Kidney (tissue), 14 donors: Measurements from ENCODE around the gene RFTN2. TPM values are rescaled to one million over a fixed set of nuclear protein-coding genes. Genes with fewer than 3 reads are reported as not detected.

Experiments
- DNase-seq, 5 donors: peaks; one replicate each; pipeline ENCODE4 v3.0.0-alpha.2; 2013 to 2020
- FAIRE-seq: peaks from 2 replicates; lab custom pipeline; 2012; peaks lifted over from hg19 to GRCh38; lab: Jason Lieb, UNC
- H3K27ac ChIP-seq, 2 donors: one replicate each; pipeline ENCODE4 v1.7.0; 2013; ENCODE audit warnings: low read depth in 2 of 2, low read length in 2 of 2, inconsistent platforms in 1 of 2
- H3K27me3 ChIP-seq: one replicate; pipeline ENCODE4 v1.7.1; 2013; ENCODE audit warnings: low read length, inconsistent platforms; ENCODE audit not compliant: control insufficient read depth, insufficient read depth
- H3K36me3 ChIP-seq, 3 donors: one replicate each; pipeline versions ENCODE4 v1.7.0 to v1.7.1; 2013; ENCODE audit warnings: low read length in 3 of 3, control low read depth in 1 of 3, inconsistent platforms in 1 of 3; ENCODE audit not compliant: insufficient read depth in 3 of 3, control insufficient read depth in 2 of 3
- H3K4me1 ChIP-seq, 3 donors: one replicate each; pipeline versions ENCODE4 v1.7.0 to v1.7.1; 2013; ENCODE audit warnings: low read length in 3 of 3, inconsistent platforms in 1 of 3, low read depth in 1 of 3; ENCODE audit not compliant: control insufficient read depth in 2 of 3, insufficient read depth in 2 of 3
- H3K4me3 ChIP-seq, 3 donors: one replicate each; pipeline versions ENCODE4 v1.7.0 to v1.8.1; 2013; ENCODE audit warnings: low read length in 3 of 3, control low read depth in 1 of 3, inconsistent platforms in 1 of 3
- H3K9ac ChIP-seq, 3 donors: one replicate each; pipeline versions ENCODE4 v1.7.0 to v1.7.1; 2013; ENCODE audit warnings: low read length in 3 of 3, control low read depth in 1 of 3, inconsistent platforms in 1 of 3
- H3K9me3 ChIP-seq, 3 donors: one replicate each; pipeline versions ENCODE4 v1.7.0 to v1.7.1; 2013; ENCODE audit warnings: low read length in 3 of 3, control low read depth in 1 of 3, inconsistent platforms in 1 of 3; ENCODE audit not compliant: control insufficient read depth in 2 of 3, insufficient read depth in 1 of 3
- intact Hi-C: fragments of 100-400 bp; cut with DNase I; formaldehyde crosslinking; loops from one replicate; pipeline ENCODE4 v1.11.1; 2022
- polyA plus RNA-seq: library from polyadenylated mRNA; stranded (reverse); fragments of 350-450 nt; fragmentation: Illumina TruSeq; extraction: RNeasy Lipid Tissue Mini Kit (QIAGEN cat#74804); gene quantifications from one replicate; pipeline ENCODE4 v1.2.3, GENCODE V29; 2014; ENCODE audit warnings: low read depth, low replicate concordance; ENCODE audit not compliant: insufficient read depth
- total RNA-seq: library from RNA; stranded (reverse); fragmentation: NEBNext Ultra II Directional; extraction: Animal tissue kit (Norgen Biotek cat#: 25700); gene quantifications from one replicate; pipeline ENCODE4 v1.2.1, GENCODE V29; 2021
- TF ChIP-seq, protein P1 (sequence below): IDR thresholded peaks from 3 replicates; pipeline ENCODE4 v1.5.1; 2012; ENCODE audit warnings: mild to moderate bottlenecking, moderate library complexity, borderline replicate concordance; ENCODE audit not compliant: insufficient read depth; ENCODE audit errors: extremely low read depth
- donor health status: control.
- donor health status: control.
- donor health status: control.
- donor health status: control.
- donor health status: control.
- donor health status: DM: yes; HTN: yes; CAD: no.
- donor health status: Normal renal cell carcinoma (clear cell type).

Gene RFTN2
- total and polyA plus RNA-seq, 2 donors from 2014 or later, result 1.4 to 4.0 TPM

GRCh38 chr2:197547163-197547900 lies 128.1 kb downstream of the RFTN2 start:
- Histone ChIP-seq H3K36me3 (peaks cover 5 to 22% (median 6%) of the 10 kb centered on the region in 3 donors), H3K27me3 (no peaks in the 10 kb centered on the region), H3K9ac (no peak overlapping the region), H3K4me3 (no peak overlapping the region), H3K4me1 (no peaks in the 10 kb centered on the region), H3K27ac (no peak overlapping the region), H3K9me3 (no peaks in the 10 kb centered on the region)
- intact Hi-C loops, result no loop called here
- FAIRE-seq, result no peak
- TF ChIP-seq, protein P1, sequence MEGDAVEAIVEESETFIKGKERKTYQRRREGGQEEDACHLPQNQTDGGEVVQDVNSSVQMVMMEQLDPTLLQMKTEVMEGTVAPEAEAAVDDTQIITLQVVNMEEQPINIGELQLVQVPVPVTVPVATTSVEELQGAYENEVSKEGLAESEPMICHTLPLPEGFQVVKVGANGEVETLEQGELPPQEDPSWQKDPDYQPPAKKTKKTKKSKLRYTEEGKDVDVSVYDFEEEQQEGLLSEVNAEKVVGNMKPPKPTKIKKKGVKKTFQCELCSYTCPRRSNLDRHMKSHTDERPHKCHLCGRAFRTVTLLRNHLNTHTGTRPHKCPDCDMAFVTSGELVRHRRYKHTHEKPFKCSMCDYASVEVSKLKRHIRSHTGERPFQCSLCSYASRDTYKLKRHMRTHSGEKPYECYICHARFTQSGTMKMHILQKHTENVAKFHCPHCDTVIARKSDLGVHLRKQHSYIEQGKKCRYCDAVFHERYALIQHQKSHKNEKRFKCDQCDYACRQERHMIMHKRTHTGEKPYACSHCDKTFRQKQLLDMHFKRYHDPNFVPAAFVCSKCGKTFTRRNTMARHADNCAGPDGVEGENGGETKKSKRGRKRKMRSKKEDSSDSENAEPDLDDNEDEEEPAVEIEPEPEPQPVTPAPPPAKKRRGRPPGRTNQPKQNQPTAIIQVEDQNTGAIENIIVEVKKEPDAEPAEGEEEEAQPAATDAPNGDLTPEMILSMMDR, result no peak
- DNase-seq, result peak in 1 of 5 donors; percentile 11

- TF ChIP-seq, protein P1, result no peak
- H3K36me3 ChIP-seq, result peaks cover 7 to 19% (median 10%) of the 10 kb centered on the region in 3 donors
- no peak overlapping the region for H3K4me3 ChIP-seq
- no peaks in the 10 kb centered on the region for H3K27me3 ChIP-seq
- H3K9me3 ChIP-seq, result no peaks in the 10 kb centered on the region
- FAIRE-seq, result no peak
- H3K9ac ChIP-seq, result no peak overlapping the region
- no peak for DNase-seq
- no peak overlapping the region for H3K27ac ChIP-seq
- peaks cover 0 to 5% (median 4%) of the 10 kb centered on the region in 3 donors for H3K4me1 ChIP-seq
- intact Hi-C loops, result no loop called here
Observed at GRCh38 chr2:197543206-197543605, 132.2 kb downstream of the RFTN2 start.

GRCh38 chr2:197539734-197540133 lies 135.7 kb downstream of the RFTN2 start:
- Histone ChIP-seq H3K27ac (no peak overlapping the region), H3K9ac (no peak overlapping the region), H3K9me3 (no peaks in the 10 kb centered on the region), H3K4me1 (peaks cover 0 to 5% (median 4%) of the 10 kb centered on the region in 3 donors), H3K4me3 (no peak overlapping the region), H3K27me3 (no peaks in the 10 kb centered on the region), H3K36me3 (peaks cover 7 to 24% (median 12%) of the 10 kb centered on the region in 3 donors)
- FAIRE-seq (no peak), DNase-seq (no peak)
- intact Hi-C loops, result no loop called here
- TF ChIP-seq, protein P1, result no peak

- TF ChIP-seq, protein P1, result no peak
- H3K36me3 ChIP-seq, result peaks cover 6 to 19% (median 12%) of the 10 kb centered on the region in 3 donors
- no peak overlapping the region for H3K4me3 ChIP-seq
- peaks cover 0 to 5% (median 4%) of the 10 kb centered on the region in 3 donors for H3K4me1 ChIP-seq
- DNase-seq (no peak), FAIRE-seq (no peak)
- H3K27me3 ChIP-seq, result no peaks in the 10 kb centered on the region
- H3K9me3 ChIP-seq, result no peaks in the 10 kb centered on the region
- intact Hi-C loops, result no loop called here
- no peak overlapping the region for H3K27ac ChIP-seq
- no peak overlapping the region for H3K9ac ChIP-seq
Observed at GRCh38 chr2:197538412-197538811, 137.0 kb downstream of the RFTN2 start.
